ENCODE data around the gene ADGRG6. TPM values are rescaled to one million over a fixed set of nuclear protein-coding genes. Genes with fewer than 3 reads are reported as not detected.

The ADGRG6 gene
- total RNA-seq, 1 experiment from 2014 or later, result 98.7 TPM

GRCh38 chr6:142350309-142350708 lies 48.5 kb downstream of the ADGRG6 start:
- POLR2A ChIA-PET, result no interaction called here
- Histone ChIP-seq H3K9me3 (no peaks in the 10 kb centered on the region), H3K4me1 (peaks cover 4% of the 10 kb centered on the region; the same call in 1 of the 2 replicates), H3K4me3 (ENCODE audit: low read depth, low read length) (no peak overlapping the region), H3K27me3 (replicated peaks; ENCODE audit: control insufficient read depth, insufficient read depth, low read length) (no peaks in the 10 kb centered on the region), H3K36me3 (ENCODE audit: control insufficient read depth, insufficient read depth, low read length) (no peaks in the 10 kb centered on the region)
- intact Hi-C loops (cut with micrococcal nuclease; ENCODE audit: unreplicated experiment), result no loop called here
- H3K4me1 Mint-ChIP-seq (ENCODE audit: low read depth, unreplicated experiment), result peaks cover 17% of the 10 kb centered on the region
- CTCF ChIA-PET, result no interaction called here
- H3K36me3 Mint-ChIP-seq (ENCODE audit: insufficient read depth, unreplicated experiment), result peaks cover 12% of the 10 kb centered on the region
- no peak for DNase-seq
- no TSS peak for BruUV-seq (replicated peaks)
- no peak overlapping the region for H3K4me3 Mint-ChIP-seq (ENCODE audit: unreplicated experiment)
- no peak overlapping the region for H3K27ac Mint-ChIP-seq (ENCODE audit: unreplicated experiment)
- H3K27me3 Mint-ChIP-seq (ENCODE audit: insufficient read depth, unreplicated experiment), result no peaks in the 10 kb centered on the region
- TF ChIP-seq CTCF (IDR thresholded peaks at IDR 0.05; ENCODE audit: insufficient read depth in 1 of 2, low read depth in 1 of 2, low read length in 1 of 2, severe bottlenecking in 1 of 2, unreplicated experiment in 1 of 2), result no peak
- H3K9me3 Mint-ChIP-seq (ENCODE audit: unreplicated experiment), result peaks cover 11% of the 10 kb centered on the region

GRCh38 chr6:142353690-142354089 lies 51.9 kb downstream of the ADGRG6 start:
- Histone ChIP-seq H3K27me3 (replicated peaks; ENCODE audit: control insufficient read depth, insufficient read depth, low read length) (no peaks in the 10 kb centered on the region), H3K9me3 (no peaks in the 10 kb centered on the region), H3K4me1 (peaks cover 29% of the 10 kb centered on the region), H3K36me3 (ENCODE audit: control insufficient read depth, insufficient read depth, low read length) (no peaks in the 10 kb centered on the region), H3K4me3 (ENCODE audit: low read depth, low read length) (no peak overlapping the region)
- Mint-ChIP-seq H3K27ac (ENCODE audit: unreplicated experiment) (no peak overlapping the region), H3K36me3 (ENCODE audit: insufficient read depth, unreplicated experiment) (no peaks in the 10 kb centered on the region), H3K4me1 (ENCODE audit: low read depth, unreplicated experiment) (peaks cover 9% of the 10 kb centered on the region), H3K27me3 (ENCODE audit: insufficient read depth, unreplicated experiment) (no peaks in the 10 kb centered on the region), H3K4me3 (ENCODE audit: unreplicated experiment) (no peak overlapping the region), H3K9me3 (ENCODE audit: unreplicated experiment) (no peaks in the 10 kb centered on the region)
- intact Hi-C loops (cut with micrococcal nuclease; ENCODE audit: unreplicated experiment), result no loop called here
- no peak for TF ChIP-seq CTCF (IDR thresholded peaks at IDR 0.05; ENCODE audit: insufficient read depth in 1 of 2, low read depth in 1 of 2, low read length in 1 of 2, severe bottlenecking in 1 of 2, unreplicated experiment in 1 of 2)
- ChIA-PET POLR2A (no interaction called here), CTCF (no interaction called here)
- no peak for DNase-seq
- BruUV-seq (replicated peaks), result no TSS peak

GRCh38 chr6:142354650-142355049 lies 52.8 kb downstream of the ADGRG6 start:
- Histone ChIP-seq H3K4me3 (ENCODE audit: low read depth, low read length) (no peak overlapping the region), H3K27me3 (replicated peaks; ENCODE audit: control insufficient read depth, insufficient read depth, low read length) (no peaks in the 10 kb centered on the region), H3K36me3 (ENCODE audit: control insufficient read depth, insufficient read depth, low read length) (no peaks in the 10 kb centered on the region), H3K9me3 (no peaks in the 10 kb centered on the region), H3K4me1 (peaks cover 31% of the 10 kb centered on the region)
- H3K27ac Mint-ChIP-seq (ENCODE audit: unreplicated experiment), result no peak overlapping the region
- no peak for TF ChIP-seq CTCF (IDR thresholded peaks at IDR 0.05; ENCODE audit: insufficient read depth in 1 of 2, low read depth in 1 of 2, low read length in 1 of 2, severe bottlenecking in 1 of 2, unreplicated experiment in 1 of 2)
- no peak overlapping the region for H3K4me3 Mint-ChIP-seq (ENCODE audit: unreplicated experiment)
- H3K36me3 Mint-ChIP-seq (ENCODE audit: insufficient read depth, unreplicated experiment), result no peaks in the 10 kb centered on the region
- H3K27me3 Mint-ChIP-seq (ENCODE audit: insufficient read depth, unreplicated experiment), result no peaks in the 10 kb centered on the region
- intact Hi-C loops (cut with micrococcal nuclease; ENCODE audit: unreplicated experiment), result no loop called here
- no TSS peak for BruUV-seq (replicated peaks)
- ChIA-PET POLR2A (no interaction called here), CTCF (no interaction called here)
- no peak for DNase-seq
- no peaks in the 10 kb centered on the region for H3K9me3 Mint-ChIP-seq (ENCODE audit: unreplicated experiment)
- no peaks in the 10 kb centered on the region for H3K4me1 Mint-ChIP-seq (ENCODE audit: low read depth, unreplicated experiment)

Measured in Caco-2 (cell line).